ENCODE data around the gene TMEM91.

TMEM91 gene

DNA sequence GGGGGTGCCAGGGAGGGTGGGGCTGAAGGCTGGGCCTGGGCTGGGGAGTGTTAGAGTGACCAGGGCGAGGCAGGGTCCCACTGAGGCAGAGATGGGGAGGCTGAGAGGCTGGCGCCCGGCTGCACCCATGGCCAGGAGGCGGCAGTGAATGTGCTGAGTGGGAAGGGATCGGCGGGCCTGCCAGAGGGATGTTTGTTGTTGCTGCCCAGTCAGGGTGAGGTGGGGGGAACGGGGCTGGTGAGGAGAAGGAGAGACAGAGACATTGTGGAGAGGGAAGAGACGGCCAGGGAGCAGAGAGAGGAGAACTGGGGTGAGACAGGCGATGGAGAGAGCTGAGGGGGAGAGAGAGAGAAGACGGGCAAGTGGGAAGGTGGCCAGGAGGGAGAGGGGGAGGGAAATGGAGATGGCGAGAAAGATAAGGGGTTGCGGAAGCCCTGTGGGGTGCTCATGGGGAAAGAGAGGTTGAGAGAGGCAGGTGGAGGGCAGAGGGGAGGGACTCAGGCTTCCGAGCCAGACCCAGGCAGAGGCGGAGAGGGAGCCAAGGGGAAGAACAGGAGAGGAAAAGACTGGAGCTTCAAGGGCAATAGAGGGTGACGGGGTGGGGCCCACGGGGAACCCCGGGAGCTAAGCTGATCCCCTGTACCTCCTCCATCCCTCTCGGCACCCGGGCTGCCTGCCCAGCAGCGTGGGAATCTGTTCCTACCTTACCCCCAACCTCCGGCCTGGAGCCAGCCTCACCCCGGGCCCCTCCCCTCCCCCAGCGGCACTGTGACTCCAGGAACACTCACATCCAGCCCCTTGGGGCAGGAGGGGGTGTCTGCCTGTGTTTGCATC lies 51.5 kb downstream of the TMEM91 start:
- H3K27me3 ChIP-seq, result no peaks in the 10 kb centered on the region
- peak; percentile 66 for DNase-seq
- H3K4me3 ChIP-seq (ENCODE audit: low read depth, low read length), result peak overlapping the region; percentile 61
- TF ChIP-seq, protein P1, sequence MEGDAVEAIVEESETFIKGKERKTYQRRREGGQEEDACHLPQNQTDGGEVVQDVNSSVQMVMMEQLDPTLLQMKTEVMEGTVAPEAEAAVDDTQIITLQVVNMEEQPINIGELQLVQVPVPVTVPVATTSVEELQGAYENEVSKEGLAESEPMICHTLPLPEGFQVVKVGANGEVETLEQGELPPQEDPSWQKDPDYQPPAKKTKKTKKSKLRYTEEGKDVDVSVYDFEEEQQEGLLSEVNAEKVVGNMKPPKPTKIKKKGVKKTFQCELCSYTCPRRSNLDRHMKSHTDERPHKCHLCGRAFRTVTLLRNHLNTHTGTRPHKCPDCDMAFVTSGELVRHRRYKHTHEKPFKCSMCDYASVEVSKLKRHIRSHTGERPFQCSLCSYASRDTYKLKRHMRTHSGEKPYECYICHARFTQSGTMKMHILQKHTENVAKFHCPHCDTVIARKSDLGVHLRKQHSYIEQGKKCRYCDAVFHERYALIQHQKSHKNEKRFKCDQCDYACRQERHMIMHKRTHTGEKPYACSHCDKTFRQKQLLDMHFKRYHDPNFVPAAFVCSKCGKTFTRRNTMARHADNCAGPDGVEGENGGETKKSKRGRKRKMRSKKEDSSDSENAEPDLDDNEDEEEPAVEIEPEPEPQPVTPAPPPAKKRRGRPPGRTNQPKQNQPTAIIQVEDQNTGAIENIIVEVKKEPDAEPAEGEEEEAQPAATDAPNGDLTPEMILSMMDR (IDR thresholded peaks at IDR 0.05; ENCODE audit: low read depth, low read length), result no peak
- H3K4me1 ChIP-seq, result peaks cover 6% of the 10 kb centered on the region; the same call in 1 of the 2 replicates
- H3K36me3 ChIP-seq, result peaks cover 25% of the 10 kb centered on the region
- no peaks in the 10 kb centered on the region for H3K9me3 ChIP-seq

DNA sequence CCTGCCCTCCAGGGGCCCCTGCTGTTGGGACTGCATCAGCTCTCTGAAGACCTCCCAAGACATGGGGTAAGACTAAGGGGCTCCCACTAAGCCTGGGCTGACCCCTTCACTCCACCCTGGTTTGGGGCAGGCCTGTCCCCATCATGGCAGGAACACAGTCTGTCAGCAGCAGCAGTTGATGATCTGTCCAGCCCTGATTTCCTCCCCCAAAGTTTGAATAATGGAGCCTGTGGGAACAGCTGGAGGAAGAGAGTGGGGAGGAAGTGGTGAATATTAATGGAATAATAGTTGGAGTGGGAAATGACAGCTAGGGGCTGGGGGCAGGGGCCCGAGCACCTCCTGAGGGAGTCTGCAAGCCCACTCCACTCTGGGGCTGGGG lies 52.1 kb downstream of the TMEM91 start:
- H3K36me3 ChIP-seq, result peaks cover 24% of the 10 kb centered on the region
- no peaks in the 10 kb centered on the region for H3K9me3 ChIP-seq
- DNase-seq, result no peak
- H3K27me3 ChIP-seq, result no peaks in the 10 kb centered on the region
- peaks cover 6% of the 10 kb centered on the region; the same call in 1 of the 2 replicates for H3K4me1 ChIP-seq
- H3K4me3 ChIP-seq (ENCODE audit: low read depth, low read length), result peak overlapping the region; percentile 61
- TF ChIP-seq, protein P1 (IDR thresholded peaks at IDR 0.05; ENCODE audit: low read depth, low read length), result no peak

DNA sequence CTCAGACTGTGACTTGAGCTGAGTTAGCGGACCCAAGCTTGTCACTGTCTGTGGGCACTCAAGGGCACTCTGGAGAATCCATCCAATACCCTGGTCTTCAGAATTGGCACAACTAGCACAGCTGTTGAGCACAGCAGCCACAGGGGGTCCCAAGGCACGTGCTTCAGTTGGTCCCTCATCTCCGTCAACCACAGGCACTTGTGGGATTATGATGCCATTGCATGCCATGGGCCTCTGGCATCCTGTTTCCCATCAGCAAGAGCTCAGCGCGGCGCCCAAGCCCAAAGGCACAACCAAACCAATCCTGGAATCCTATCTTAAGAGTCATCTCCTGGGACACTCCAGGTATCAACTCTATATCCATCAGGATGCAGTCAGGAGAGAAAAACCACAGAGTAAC lies 54.6 kb downstream of the TMEM91 start:
- Histone ChIP-seq H3K9me3 (no peaks in the 10 kb centered on the region), H3K4me3 (ENCODE audit: low read depth, low read length) (no peak overlapping the region), H3K36me3 (peaks cover 25% of the 10 kb centered on the region), H3K27me3 (no peaks in the 10 kb centered on the region), H3K4me1 (peaks cover 6% of the 10 kb centered on the region; the same call in 1 of the 2 replicates)
- no peak for DNase-seq
- TF ChIP-seq, protein P1 (IDR thresholded peaks at IDR 0.05; ENCODE audit: low read depth, low read length), result no peak

DNA sequence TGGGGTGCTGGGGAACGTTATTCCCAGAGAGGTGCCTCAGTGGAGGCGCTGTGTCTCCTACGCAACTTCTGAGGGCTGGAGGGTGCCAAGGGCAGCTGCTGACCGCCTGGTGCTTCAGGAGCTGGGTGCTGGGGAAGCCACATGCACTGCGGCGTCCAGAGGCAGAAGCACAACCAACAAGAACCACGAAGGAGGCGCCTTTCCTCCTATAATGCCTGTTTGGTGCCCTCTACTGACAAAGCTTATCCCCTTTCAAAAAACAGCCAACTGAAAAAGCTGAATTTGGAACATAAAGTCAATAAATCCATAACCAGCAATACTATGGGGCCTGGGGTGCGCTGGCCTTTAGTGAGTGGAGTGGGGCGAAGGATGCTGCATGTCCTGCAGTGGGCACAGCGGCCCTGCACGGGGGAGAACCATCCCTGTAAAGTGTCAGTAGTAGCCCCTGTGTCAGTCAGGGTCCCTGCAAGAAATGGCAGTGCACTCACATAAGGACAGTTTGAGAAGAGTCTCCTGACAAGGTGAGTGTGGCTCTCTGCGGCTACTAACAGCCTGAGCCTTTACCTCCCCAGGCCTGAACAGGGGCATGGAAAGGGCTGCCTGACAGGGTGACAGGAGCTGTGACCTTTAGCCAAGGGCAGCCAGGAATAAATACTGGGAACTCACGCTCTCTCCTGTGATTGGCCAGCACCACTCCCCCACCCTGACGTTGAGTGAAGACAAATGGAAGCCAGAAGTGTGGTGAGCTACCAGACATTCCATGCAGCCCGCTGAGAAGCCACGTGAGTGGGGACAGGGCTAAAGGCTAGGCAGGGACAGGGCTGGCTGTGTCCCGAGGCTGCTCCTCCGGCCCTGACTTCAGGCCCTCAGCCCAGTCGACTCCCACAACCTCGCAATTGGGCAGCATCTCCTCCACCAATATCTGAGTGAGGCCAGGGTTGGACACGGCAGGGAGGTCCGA lies 55.4 kb downstream of the TMEM91 start:
- TF ChIP-seq, protein P1 (IDR thresholded peaks at IDR 0.05; ENCODE audit: low read depth, low read length), result peak; percentile 57
- Histone ChIP-seq H3K36me3 (peaks cover 27% of the 10 kb centered on the region), H3K4me1 (peaks cover 5% of the 10 kb centered on the region; the same call in 1 of the 2 replicates), H3K27me3 (no peaks in the 10 kb centered on the region), H3K9me3 (no peaks in the 10 kb centered on the region), H3K4me3 (ENCODE audit: low read depth, low read length) (no peak overlapping the region)
- peak; percentile 47 for DNase-seq

DNA sequence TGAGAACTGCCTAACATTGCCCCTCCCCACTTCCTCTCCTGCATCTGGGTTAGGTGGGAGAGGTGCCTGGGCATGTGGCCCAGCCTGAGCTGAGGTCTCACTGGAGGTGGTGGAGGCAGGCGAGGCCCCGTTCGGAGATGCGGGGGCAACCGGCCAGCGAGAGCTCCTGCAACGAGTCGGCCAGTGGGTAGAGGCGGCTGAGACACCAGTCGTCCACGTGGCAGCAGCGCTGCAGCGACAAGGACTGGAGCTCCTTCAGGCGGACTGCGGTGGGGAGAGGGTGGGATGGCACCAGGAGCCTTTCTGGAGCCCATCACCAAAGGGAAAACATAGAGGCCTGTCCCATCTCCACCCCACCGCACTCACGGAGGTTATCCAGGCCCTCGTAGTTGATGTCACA lies 56.8 kb downstream of the TMEM91 start:
- Histone ChIP-seq H3K9me3 (no peaks in the 10 kb centered on the region), H3K36me3 (peaks cover 29% of the 10 kb centered on the region), H3K4me1 (no peaks in the 10 kb centered on the region), H3K27me3 (no peaks in the 10 kb centered on the region), H3K4me3 (ENCODE audit: low read depth, low read length) (no peak overlapping the region)
- TF ChIP-seq, protein P1 (IDR thresholded peaks at IDR 0.05; ENCODE audit: low read depth, low read length), result no peak
- DNase-seq, result no peak

Data from BE2C (cell line).